GM19468 (cell line): Measurements from ENCODE around the gene KRT5.
"Not testable (repeated sequence)": the region's sequence is repeated elsewhere in the genome, so short reads cannot be mapped to it uniquely, and the experiment has no call there.

Experiments used
- ATAC-seq: cut with Tn5 transposase; IDR thresholded peaks from one replicate; pipeline ENCODE4 v1.9.1; 2021; ENCODE audit warnings: mild to moderate bottlenecking, moderate library complexity, moderate number of reproducible peaks; ENCODE audit not compliant: unreplicated experiment; ENCODE audit errors: extremely low read depth

The KRT5 gene

DNA sequence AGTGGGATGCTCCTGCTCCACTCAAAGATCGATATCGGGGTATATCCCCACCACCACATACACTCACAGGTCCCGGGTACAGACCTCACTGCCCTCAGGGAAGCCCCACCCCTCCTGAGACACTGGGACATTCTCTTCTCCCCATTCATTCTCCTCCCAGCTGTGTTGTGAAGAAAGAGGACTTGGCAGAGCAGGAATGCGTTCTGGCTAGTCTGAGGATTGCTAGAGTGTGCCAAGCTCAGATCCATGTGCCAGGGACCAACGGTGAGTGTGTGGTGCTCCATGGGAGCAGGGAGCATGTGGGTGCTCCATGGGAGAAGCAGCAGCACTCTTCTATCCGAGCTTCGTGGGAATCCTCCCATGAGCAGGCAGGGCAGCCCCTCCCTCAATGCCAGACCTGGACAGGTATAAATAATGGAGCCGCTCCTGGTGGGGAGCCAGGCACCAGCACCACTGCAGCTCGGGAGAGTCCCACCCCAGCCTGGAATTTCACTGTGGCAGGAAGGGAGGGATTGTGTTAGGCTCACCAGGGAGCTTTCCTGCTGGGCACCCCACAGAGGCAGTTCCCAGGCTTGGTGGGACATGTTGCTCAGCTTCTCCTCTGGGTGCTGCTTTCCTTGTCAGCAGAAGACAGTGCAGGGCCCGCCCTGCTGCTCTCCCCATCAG lies 2.3 kb upstream of the KRT5 start:
- ATAC-seq, result no peak

DNA sequence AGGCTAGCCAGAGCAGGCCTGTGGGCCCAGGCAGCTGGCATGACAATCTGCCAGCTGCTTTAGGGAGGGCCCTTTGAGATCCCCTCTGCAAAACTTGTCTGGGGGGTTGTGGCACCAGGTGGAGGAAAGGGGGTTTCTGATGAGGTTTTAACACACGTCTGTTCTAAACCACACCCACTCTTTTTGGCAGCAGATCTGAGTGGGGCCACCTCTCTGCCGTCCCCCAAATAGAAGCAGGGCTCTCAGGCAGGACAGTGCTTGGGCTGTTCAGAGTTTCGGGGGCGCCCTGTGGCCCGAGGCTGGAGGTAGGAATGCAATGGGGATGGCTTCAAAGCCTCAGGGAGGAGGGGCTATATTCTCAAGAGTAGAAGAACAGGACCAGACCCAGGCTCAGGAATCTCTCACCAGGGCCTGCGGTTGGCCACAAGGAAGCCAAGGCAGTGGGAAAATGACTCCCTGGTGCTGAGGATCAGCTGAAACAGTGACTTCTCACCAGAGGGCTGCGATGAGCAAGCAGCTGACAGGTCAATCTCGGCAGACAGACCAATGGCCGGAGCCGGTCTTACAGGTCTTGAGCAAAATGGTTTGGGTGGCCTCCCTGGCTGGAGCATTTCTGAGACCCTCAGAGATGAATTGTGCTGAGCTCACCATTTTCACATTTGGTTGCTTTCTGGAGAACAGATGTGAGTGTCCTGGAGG lies 1.5 kb upstream of the KRT5 start:
- no peak for ATAC-seq

DNA sequence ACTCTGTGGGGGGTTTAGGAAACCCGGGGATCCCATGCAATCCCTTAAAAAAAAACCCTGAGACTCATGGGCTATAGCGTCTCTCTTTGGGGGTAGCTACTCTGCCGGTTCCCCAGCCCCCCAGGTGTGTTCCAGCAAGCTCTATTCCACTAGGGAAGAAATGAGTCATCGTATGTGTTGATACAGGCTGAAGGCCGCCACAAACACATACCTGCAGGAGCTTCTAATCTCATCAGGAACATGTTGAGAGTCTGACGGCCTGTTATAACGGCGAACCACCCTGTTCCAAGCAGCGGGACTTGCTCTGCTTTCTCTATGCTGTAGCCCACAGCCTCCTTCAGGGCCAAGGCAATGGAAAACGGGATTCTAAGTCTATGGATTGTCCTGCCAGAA lies 977 bp upstream of the KRT5 start:
- no peak for ATAC-seq

GRCh38 chr12:52519387-52519703 lies 849 bp downstream of the KRT5 start:
- no peak for ATAC-seq

GRCh38 chr12:52518574-52519386 lies 1.4 kb downstream of the KRT5 start:
- ATAC-seq, result no peak

DNA sequence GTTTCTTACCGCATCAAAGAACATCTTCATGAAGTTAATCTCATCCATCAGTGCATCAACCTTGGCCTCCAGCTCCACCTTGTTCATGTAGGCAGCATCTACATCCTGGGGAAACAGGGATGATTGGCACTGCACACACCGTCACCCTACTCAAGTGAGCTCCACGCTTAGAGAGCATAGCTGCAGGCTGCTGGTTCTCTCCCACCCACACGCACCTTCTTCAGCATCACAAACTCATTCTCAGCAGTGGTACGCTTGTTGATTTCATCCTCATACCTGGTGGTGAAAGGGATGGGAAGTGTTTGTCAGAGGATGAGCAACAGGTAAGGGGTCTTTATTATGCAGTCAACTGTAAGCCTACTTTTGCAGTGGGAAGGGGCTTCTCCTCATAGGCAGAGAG lies 2.3 kb downstream of the KRT5 start:
- ATAC-seq, result no peak

- ATAC-seq, result no peak
Observed at GRCh38 chr12:52517005-52517835, 3.0 kb downstream of the KRT5 start.

DNA sequence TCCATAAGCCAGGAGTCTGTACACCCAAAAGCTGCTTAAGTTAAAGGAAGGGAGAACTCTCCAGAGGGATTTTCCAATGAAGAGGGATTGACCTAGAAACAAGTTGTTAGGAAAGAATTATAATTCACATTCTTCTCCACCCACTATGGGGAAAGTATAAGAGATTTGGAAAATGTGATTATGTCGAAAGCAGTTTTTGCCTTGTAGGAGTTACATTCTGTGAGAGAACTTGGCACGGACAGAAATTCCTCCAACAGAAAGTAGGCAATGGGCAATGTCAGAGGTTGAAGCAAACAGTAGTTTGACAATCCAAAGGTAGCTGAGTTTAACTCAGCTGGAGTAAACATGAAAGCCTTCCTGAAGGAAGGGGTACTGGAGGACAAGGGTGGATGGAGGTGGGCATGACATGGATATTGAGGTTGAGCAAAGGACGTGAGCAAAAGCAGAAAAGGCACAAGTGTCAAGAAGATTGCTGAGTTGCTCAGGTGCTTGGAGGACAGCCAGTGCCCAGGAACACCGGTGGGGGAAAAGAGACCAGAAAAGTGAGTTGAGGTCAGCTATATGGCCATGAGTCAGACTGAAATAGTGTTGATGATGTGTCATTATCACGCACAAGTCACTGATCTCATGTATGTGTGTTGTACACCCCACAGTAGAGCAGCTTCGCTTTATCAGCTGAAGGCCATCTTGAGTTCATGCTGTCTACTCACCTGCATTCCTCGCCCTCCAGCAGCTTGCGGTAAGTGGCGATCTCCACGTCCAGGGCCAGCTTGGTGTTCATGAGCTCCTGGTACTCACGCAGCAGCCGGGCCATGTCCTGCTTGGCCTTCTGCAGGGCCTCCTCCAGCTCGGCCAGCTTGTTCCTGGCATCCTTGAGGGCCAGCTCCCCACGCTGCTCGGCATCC lies 4.0 kb downstream of the KRT5 start:
- ATAC-seq, result no peak

- ATAC-seq, result no peak
Observed at GRCh38 chr12:52515319-52515646, 4.9 kb downstream of the KRT5 start.

GRCh38 chr12:52514471-52515318 lies 5.5 kb downstream of the KRT5 start:
- ATAC-seq, result no peak

- no peak for ATAC-seq
Observed at GRCh38 chr12:52513736-52514135, 6.5 kb downstream of the KRT5 start.

DNA sequence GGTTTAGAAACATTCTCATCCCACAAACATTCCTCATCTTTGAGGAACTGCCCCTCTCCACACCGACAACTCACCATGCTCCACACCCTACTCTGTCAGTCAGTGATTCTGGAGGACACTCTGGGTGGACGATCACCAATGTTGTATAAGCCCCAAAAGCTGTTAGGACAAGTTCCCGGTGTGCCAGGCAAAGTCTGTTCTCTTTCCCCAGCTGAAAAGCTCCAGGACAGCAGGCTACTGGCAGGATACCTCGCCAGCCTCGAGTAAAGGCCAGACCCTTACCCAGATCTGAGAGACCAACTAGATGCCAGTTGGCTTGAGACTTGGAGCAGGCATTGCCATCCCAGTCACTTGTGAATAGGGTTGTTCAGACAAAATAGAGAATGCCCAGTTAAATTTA lies 12.0 kb downstream of the KRT5 start:
- ATAC-seq, result no peak

DNA sequence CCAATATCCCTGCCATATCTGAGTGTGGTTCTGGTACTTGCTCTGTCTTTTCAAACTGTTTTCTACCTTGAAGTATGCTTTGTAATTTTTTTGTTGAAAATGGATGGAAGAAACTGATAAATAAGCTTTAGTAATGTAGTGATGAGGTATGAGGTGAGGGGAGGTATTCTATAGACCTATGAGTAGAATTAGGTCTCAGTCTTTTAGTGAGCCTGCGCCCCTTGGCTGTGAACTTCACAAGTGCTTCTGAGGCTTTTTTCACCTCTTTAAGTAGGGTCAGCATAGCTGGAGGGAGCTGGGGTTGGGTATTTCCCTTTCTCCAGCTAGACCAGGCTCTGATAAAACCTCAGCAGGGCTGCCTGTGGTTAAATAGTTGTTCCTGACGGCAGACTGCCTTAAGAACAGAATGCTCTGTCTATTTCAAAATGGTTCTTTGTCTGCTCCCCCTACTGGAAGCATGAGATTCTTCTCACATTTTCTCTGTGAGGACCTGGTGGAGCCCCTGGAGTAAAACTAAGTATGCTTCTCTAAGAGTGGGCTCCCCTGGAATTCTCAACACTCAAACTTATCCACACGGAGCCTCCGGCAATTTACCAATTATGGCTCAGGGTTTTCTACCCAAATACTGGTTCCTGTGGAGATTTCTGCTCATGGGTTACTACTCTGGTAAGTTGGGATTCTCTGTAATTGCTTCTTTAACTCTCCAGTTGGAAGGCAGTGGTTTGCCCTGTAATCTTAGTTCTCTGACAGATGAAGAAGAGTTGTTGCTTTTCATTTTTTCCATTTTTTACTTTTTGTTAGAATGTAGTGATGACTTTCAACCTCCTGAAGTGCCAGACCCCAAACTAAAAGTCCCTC lies 13.1 kb downstream of the KRT5 start:
- no peak for ATAC-seq

DNA sequence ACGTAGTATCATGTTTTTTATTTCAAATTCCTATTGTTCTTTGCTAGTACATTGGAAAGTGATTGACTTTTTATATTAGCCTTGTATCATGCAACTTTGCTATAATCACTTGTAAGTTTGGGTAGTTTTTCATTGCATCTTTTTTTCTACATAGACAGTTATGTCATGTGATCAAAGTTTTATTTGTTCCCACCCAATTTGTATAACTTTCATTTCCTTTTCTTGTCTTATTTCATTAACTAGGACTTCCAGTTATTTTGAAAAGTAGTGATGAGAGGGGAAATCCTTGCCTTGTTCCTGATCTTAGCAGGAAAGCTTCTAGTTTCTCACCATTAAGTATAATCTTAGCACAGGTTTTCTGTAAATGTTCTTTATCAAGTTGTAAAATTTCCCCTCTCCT lies 17.3 kb downstream of the KRT5 start:
- ATAC-seq, result no peak

DNA sequence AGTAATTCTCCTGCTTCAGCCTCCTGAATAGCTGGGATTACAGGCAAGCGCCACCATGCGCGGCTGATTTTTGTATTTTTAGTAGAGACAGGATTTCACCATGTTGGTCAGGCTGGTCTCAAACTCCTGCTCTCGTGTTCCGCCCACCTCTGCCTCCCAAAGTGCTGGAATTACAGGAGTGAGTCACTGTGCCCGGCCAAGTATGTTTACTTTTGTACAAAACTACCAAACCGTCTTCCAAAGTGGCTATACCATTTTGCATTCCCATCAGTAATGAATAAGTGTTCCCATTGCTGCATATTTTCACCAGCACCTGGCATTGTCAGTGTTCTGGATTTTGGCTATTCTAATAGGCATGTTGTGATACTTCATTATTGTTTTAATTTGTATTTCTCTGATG lies 18.7 kb downstream of the KRT5 start:
- no peak for ATAC-seq

DNA sequence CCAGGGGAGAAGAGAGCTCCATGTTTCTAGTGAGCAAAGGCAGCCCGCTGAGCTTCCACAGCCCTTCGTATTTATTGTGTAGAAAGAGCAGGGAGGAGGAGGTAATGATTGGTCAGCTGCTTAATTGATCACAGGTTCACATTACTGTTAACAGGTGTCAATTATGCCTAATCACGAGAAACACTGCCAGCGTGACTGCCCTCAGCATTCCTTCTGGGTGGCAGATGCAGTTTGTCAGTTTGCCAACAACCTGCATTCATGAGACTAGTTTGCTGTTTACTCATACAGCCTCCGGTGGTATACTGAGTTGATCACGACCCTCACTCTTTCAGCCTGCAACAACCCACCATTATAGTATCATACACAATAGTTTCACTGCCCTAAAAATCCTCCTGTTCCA lies 19.6 kb downstream of the KRT5 start:
- not testable (repeated sequence) for ATAC-seq

DNA sequence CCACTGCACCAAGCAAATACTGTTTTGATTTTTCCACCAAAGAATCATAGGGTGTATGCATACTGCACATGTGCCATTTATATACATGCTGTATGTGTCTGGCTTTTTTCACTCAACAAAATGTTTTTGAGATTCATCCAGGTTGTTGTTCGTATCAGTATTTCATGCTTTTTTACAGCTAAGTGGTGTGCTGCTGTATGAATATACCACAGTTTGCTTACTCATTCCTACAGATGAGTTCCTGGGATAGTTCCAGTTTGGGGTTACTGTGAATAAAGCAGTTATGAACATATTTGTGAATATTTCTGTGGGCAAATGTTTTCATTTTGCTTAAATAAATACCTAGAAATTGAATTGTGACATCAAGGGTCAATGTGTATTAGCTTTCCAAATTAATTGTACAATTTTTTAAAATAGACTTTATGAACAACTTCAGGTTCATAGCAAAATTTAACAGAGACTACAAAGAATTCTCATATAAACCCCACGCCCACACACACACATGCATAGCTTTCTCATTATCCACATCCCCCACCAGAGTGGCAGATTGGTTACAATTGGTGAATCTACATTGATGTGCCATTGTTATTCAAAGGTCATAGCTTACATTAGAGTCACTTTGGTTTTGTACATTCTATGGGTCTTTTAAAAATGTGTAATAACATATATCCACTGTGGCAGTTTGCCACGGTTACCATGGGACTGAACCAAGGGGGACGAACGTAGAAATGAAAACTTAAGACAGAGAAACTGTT lies 20.2 kb downstream of the KRT5 start:
- ATAC-seq, result no peak
